Neural progenitor cell (in vitro differentiated cells): ENCODE measurements around the gene RPS6KA5.

Experiments
- CTCF ChIP-seq: fragments of 200-600 bp; sonication (generic); IDR thresholded peaks from 2 replicates; pipeline ENCODE4 v1.5.1; 2017; ENCODE audit warnings: antibody characterized with exemption, mild to moderate bottlenecking
- EZH2 ChIP-seq: fragments of 200-600 bp; sonication (generic); IDR thresholded peaks from 2 replicates; pipeline ENCODE4 v1.6.1; 2017; ENCODE audit warnings: antibody characterized with exemption, mild to moderate bottlenecking, moderate library complexity
- EZH2phosphoT487 ChIP-seq: fragments of 200-600 bp; sonication (generic); IDR thresholded peaks from 2 replicates; pipeline ENCODE4 v1.6.1; 2017; ENCODE audit warnings: antibody characterized with exemption

- no peak for TF ChIP-seq CTCF
- no peak for TF ChIP-seq EZH2
- TF ChIP-seq EZH2phosphoT487 = no peak
These were observed 251.5 kb downstream of the RPS6KA5 start for GRCh38 chr14:90808759-90809529.
